Large intestine (tissue), 3 donors: ENCODE results near the gene STK24. TPM values are rescaled to one million over a fixed set of nuclear protein-coding genes. Genes with fewer than 3 reads are reported as not detected.
A peak's percentile ranks its signal among the peaks of the same experiment; 100 is the strongest.

Experiments
- DNase-seq, 2 donors: peaks; one replicate each; pipeline versions ENCODE4 v3.0.0 to v3.0.0-alpha.2; 2013
- H3K27ac ChIP-seq: one replicate; pipeline ENCODE4 v1.5.1; 2013; ENCODE audit warnings: low read length
- H3K27me3 ChIP-seq: 2 replicates; pipeline ENCODE4 v1.6.1; 2013; ENCODE audit warnings: low read length; ENCODE audit not compliant: control insufficient read depth, insufficient read depth
- H3K36me3 ChIP-seq: 2 replicates; pipeline ENCODE4 v1.6.1; 2013; ENCODE audit warnings: low read length; ENCODE audit not compliant: control insufficient read depth, insufficient read depth
- H3K4me1 ChIP-seq: one replicate; pipeline ENCODE4 v1.6.1; 2013; ENCODE audit warnings: low read length; ENCODE audit not compliant: control insufficient read depth, insufficient read depth
- H3K4me3 ChIP-seq: one replicate; pipeline ENCODE4 v1.5.1; 2013; ENCODE audit warnings: low read length
- H3K9me3 ChIP-seq: one replicate; pipeline ENCODE4 v1.6.1; 2013; ENCODE audit warnings: mild to moderate bottlenecking, low read depth, low read length, moderate library complexity; ENCODE audit not compliant: control insufficient read depth
- WGBS: methylation state at CpG from one replicate; pipeline ENCODE4 v1.1.5; 2013; ENCODE audit warnings: low lambda C conversion rate; ENCODE audit not compliant: insufficient coverage; 5-methylcytosine and 5-hydroxymethylcytosine counted together
- polyA plus RNA-seq: library from polyadenylated mRNA; unstranded; fragments of 120-200 nt; gene quantifications from one replicate; pipeline ENCODE4 v1.2.1, GENCODE V29; 2013

The STK24 gene
- polyA plus RNA-seq, 1 donor = 119 TPM

DNA sequence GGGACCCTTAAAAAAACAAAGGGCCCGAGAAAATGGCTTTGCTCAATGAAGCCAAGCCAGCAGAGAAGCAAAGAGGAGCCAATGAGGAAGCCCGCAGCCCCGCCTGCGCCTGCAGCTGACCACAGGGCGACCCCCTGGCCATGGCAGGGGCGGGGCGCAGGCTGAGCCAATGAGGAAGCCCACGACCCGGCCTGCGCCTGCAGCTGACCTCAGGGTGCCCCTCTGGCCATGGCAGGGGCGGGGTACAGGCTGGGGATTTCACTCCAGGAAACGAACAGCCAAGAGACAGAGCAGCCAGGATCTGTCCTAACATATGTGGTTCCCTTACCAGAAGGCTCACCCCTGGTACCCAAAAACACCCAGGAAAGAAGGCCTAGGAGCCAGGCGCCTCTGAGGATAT lies 101.4 kb downstream of the STK24 start:
- Histone ChIP-seq H3K27me3 (no peaks in the 10 kb centered on the region), H3K4me1 (peaks cover 43% of the 10 kb centered on the region), H3K9me3 (no peaks in the 10 kb centered on the region), H3K27ac (no peak overlapping the region), H3K36me3 (peaks cover 40% of the 10 kb centered on the region), H3K4me3 (no peak overlapping the region)
- no CpG with 5 or more reads among the region's 13 CpGs for WGBS
- no peak for DNase-seq

DNA sequence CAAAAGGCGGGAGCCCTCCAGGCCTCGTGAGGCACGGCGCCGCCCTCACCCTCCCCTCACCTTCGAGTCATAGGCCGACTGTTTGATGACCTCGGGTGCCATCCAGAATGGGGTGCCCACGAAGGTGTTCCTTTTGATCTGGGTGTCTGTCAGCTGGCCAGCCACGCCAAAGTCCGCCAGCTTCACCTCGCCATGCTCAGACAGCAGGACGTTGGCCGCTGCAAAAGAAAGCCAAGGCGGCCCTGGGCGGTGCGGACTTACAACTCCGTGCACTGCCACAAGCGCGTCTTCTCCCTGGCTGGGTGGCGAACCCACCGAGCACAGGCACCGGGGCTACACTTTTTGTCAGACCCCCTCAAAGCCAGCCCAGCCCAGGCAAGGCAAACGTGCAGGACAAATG lies 102.1 kb downstream of the STK24 start:
- DNase-seq = no peak
- peaks cover 43% of the 10 kb centered on the region for H3K4me1 ChIP-seq
- H3K4me3 ChIP-seq = no peak overlapping the region
- no peaks in the 10 kb centered on the region for H3K27me3 ChIP-seq
- peaks cover 37% of the 10 kb centered on the region for H3K36me3 ChIP-seq
- H3K9me3 ChIP-seq = no peaks in the 10 kb centered on the region
- no peak overlapping the region for H3K27ac ChIP-seq
- WGBS = no CpG with 5 or more reads among the region's 24 CpGs

DNA sequence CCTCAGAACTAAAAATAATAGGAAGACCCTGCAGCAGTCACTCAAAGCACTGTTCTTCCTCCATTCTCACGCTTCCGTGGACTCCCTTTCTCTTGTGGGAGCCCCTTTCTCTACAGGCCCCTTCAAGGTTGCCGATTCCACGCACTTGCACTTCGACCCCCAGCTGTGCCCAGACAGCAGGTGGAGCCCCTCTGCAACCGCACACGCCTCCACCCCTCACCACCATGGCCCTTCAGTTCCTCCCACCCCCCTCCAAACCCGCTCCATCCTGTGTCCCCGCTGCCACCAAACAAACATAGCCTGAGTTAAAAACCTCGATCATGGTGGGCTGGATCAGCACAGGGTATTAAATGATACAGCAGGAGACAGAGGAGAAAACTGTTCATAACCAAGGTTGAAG lies 102.6 kb downstream of the STK24 start:
- Histone ChIP-seq H3K27ac (peak overlapping the region; percentile 40), H3K4me1 (peaks cover 43% of the 10 kb centered on the region)
- WGBS = no CpG with 5 or more reads among the region's 10 CpGs

DNA sequence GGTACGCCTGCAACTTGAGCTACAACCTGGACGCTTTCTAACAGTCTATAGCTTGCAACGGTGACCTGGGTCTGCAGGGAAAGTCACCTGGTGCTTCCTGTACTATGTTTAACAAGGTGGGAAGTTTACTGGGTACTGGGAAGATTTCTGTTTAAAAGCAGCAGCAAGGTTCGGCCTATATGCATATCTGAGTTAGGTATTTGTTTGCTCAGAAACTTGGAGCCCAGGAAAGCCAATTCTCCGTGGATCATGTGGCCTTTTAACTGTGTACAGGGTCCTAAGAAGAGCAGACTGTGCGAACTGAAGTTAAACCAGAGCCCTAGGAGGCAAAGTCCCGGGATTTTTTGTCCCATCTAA lies 103.1 kb downstream of the STK24 start:
- Histone ChIP-seq H3K36me3 (peaks cover 42% of the 10 kb centered on the region), H3K4me3 (no peak overlapping the region), H3K9me3 (no peaks in the 10 kb centered on the region), H3K4me1 (peaks cover 43% of the 10 kb centered on the region), H3K27me3 (no peaks in the 10 kb centered on the region), H3K27ac (peak overlapping the region; percentile 40)
- WGBS = 20% methylated on average over 1 of the region's 7 CpGs
- DNase-seq = peak in 1 of 2 donors; percentile 69

More for the DNA sequence above, 102.6 kb downstream of the STK24 start:
- H3K36me3 ChIP-seq = peaks cover 39% of the 10 kb centered on the region
- no peaks in the 10 kb centered on the region for H3K9me3 ChIP-seq
- H3K4me3 ChIP-seq = no peak overlapping the region
- no peaks in the 10 kb centered on the region for H3K27me3 ChIP-seq
- no peak for DNase-seq

DNA sequence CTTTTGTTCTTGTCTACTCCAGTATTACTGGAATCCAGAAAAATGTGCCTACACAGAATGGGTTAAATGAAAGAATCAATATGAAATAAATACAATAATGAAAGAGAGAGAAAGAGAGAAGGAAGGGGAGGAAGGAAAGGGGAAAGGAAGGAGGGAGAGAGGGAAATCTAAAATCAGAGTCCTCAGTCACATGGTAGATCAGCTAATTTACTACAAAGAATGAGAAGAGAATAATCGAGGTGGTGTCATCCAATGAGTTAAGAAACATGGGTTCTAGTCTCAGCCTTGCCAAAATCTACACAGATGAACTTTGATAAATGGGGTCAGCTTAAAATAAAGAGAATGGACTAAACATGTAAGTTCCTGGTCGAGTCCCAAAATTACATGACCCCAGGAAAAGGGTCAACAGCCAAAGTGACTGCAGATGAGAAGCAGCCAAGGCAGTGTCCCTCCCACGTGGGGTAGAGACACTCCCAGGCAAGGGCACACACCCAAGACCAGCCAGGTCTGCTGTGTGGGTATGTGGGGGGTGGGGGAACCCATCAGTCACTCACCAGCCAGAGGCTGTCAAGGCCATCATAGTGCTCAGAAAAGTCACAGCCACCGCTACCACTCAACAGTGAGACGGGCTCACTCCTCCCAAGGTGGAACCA lies 103.6 kb downstream of the STK24 start:
- WGBS = no CpG with 5 or more reads among the region's 5 CpGs
- H3K27ac ChIP-seq = peak overlapping the region; percentile 40
- DNase-seq = no peak
- no peaks in the 10 kb centered on the region for H3K27me3 ChIP-seq
- H3K4me3 ChIP-seq = no peak overlapping the region
- H3K9me3 ChIP-seq = no peaks in the 10 kb centered on the region
- H3K36me3 ChIP-seq = peaks cover 46% of the 10 kb centered on the region
- peaks cover 41% of the 10 kb centered on the region for H3K4me1 ChIP-seq

DNA sequence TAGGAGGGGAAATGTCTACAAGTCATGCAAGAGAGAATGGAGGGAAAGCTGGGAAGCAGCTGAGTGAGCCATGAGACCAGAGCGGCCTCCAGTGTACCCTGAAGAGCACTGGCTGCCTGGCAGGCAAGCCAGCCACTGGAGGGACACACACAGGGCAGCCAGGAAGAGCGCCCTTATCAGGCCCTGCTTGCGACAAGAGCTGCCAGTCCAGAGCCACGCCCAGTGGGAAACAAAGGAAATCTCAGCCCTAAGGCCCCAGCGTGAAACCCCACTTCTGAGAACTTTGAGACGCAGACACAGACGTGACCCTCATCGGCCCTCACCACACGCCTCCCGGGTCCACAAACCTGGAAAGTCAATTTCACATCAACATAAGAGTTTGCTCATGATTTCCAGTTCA lies 105.0 kb downstream of the STK24 start:
- H3K4me3 ChIP-seq = no peak overlapping the region
- H3K4me1 ChIP-seq = peaks cover 40% of the 10 kb centered on the region
- WGBS = no CpG with 5 or more reads among the region's 10 CpGs
- no peaks in the 10 kb centered on the region for H3K9me3 ChIP-seq
- H3K36me3 ChIP-seq = peaks cover 53% of the 10 kb centered on the region
- no peaks in the 10 kb centered on the region for H3K27me3 ChIP-seq
- H3K27ac ChIP-seq = peak overlapping the region; percentile 24
- peak in 1 of 2 donors; percentile 75 for DNase-seq

DNA sequence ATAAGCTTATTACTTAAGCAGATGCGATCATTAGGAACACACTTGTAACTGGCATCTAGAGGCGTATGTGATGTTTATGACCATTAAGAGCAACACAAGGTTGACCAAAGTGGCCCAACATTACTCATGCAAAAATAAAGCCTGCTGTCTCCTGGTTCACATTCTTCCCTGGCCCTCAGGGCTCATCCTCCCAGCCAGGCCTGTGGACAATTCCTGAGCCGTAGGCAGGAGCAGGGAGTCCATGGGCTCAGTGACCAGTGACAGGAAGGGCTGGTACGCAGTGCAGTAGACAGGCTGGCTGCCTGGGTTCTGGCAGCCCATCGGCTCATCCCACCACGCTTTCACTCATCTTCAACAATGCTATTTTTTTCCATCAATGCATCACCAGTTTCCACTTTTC lies 106.0 kb downstream of the STK24 start:
- no peaks in the 10 kb centered on the region for H3K9me3 ChIP-seq
- H3K36me3 ChIP-seq = peaks cover 61% of the 10 kb centered on the region
- peaks cover 38% of the 10 kb centered on the region for H3K4me1 ChIP-seq
- H3K4me3 ChIP-seq = no peak overlapping the region
- no peaks in the 10 kb centered on the region for H3K27me3 ChIP-seq
- no peak overlapping the region for H3K27ac ChIP-seq
- 100% methylated on average over 3 of the region's 6 CpGs for WGBS
- DNase-seq = no peak

DNA sequence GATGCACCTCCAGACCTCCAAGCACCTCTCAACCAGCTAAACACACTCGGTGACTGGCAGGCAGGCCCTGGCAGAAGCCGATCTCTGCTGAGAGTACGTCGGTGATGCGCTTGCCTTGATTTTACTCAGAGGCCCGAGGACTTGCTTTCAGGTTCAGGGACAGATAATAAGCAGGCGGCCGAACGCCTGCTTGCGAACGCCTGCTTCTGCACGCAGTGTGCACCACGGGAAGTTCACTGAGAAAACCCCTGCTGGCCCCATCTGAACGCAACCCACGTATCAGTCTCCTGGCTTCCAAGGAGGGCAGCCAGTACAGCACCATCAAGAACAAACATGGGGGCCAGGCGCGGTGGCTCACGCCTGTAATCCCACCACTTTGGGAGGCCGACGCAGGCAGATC lies 108.0 kb downstream of the STK24 start:
- Histone ChIP-seq H3K36me3 (peaks cover 61% of the 10 kb centered on the region), H3K9me3 (no peaks in the 10 kb centered on the region), H3K27me3 (no peaks in the 10 kb centered on the region), H3K27ac (no peak overlapping the region), H3K4me1 (peaks cover 23% of the 10 kb centered on the region), H3K4me3 (no peak overlapping the region)
- WGBS = no CpG with 5 or more reads among the region's 20 CpGs
- DNase-seq = no peak

DNA sequence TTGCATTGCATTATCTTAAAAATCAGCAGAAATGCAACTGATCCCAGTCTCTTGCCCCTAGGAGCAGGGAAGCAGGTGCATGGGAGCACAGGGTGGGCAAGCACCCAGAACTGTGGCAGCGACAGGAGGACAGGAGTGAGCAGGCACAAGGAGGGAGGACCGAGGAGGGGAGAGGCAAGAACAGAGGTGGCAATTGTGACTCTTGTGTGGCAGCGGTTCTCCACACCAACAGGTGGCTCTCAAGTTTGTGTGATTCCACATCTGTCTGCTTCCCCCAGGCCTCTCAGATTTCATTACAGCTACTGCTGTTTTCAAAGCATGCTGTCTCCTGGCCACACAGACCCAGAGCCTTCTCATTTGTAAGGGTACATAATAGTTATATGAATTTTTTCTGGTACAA lies 108.5 kb downstream of the STK24 start:
- WGBS = no CpG with 5 or more reads among the region's 3 CpGs
- Histone ChIP-seq H3K9me3 (no peaks in the 10 kb centered on the region), H3K36me3 (peaks cover 64% of the 10 kb centered on the region), H3K27me3 (no peaks in the 10 kb centered on the region), H3K4me3 (no peak overlapping the region), H3K27ac (no peak overlapping the region), H3K4me1 (peaks cover 17% of the 10 kb centered on the region)
- no peak for DNase-seq

DNA sequence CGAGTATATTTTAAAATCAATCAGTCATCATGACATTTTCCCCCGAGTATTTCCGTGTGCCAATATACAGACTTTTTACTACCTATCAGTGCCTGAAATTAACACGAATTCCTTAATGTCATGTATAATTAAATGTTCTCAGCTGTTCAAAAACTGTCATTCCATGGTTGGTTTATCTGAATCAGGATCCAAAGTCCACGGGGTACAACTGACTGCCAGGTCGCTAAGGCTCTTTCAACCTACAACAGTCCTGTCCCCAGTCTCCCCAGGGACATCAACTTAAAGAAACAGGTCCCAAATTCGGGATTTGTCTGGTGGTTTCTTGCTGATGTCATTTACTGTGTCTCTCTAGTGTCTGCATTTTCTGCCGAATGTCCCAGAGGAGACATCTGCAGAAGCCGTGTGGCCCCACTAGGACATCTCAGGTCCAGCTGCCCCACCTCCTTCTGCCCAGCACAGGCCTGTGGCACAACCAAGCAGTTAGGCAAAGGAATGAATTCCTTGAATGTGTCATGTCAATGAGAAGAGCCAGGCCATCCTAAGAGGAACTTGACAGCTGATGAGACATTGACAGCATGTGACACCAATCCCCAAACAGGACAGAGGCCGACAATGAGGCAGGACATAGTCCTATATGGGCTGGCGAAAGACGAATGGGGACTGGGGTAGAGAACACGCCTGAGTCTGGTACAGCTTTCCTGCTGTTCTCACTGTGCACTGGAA lies 109.5 kb downstream of the STK24 start:
- WGBS = 100% methylated on average over 2 of the region's 13 CpGs
- no peaks in the 10 kb centered on the region for H3K9me3 ChIP-seq
- H3K4me1 ChIP-seq = peaks cover 12% of the 10 kb centered on the region
- no peak overlapping the region for H3K4me3 ChIP-seq
- no peak overlapping the region for H3K27ac ChIP-seq
- peak in 1 of 2 donors; percentile 46 for DNase-seq
- peaks cover 68% of the 10 kb centered on the region for H3K36me3 ChIP-seq
- no peaks in the 10 kb centered on the region for H3K27me3 ChIP-seq
